ENCODE data around the gene MRPL20. TPM values are rescaled to one million over a fixed set of nuclear protein-coding genes. Genes with fewer than 3 reads are reported as not detected.

MRPL20 gene
- polyA plus RNA-seq, 1 donor from 2014 or later = 204 TPM

- no peak overlapping the region for H3K27ac ChIP-seq (ENCODE audit: low read length)
- no peaks in the 10 kb centered on the region for H3K79me2 ChIP-seq (replicated peaks; ENCODE audit: insufficient read depth, low read length)
- H3K4me2 ChIP-seq (ENCODE audit: low read length) = no peak overlapping the region
- no peak overlapping the region for H2AFZ ChIP-seq (ENCODE audit: low read depth, low read length)
- no peaks in the 10 kb centered on the region for H3K9me3 ChIP-seq (ENCODE audit: low read length)
- no peak overlapping the region for H3K9ac ChIP-seq (ENCODE audit: low read length)
- no peaks in the 10 kb centered on the region for H3K27me3 ChIP-seq (ENCODE audit: insufficient read depth, low read depth, low read length)
- TF ChIP-seq EZH2 (IDR thresholded peaks at IDR 0.05; ENCODE audit: borderline replicate concordance, insufficient read depth, low read length, poor library complexity, severe bottlenecking) (no peak), RAD21 (conservative IDR thresholded peaks at IDR 0.05) (no peak), MXI1 (conservative IDR thresholded peaks at IDR 0.05; ENCODE audit: poor library complexity, severe bottlenecking) (no peak), EP300 (conservative IDR thresholded peaks at IDR 0.05; ENCODE audit: poor library complexity, severe bottlenecking) (no peak), SMC3 (conservative IDR thresholded peaks at IDR 0.05; ENCODE audit: poor library complexity) (no peak), POLR2AphosphoS5 (IDR thresholded peaks at IDR 0.05) (no peak), TAF1 (IDR thresholded peaks at IDR 0.05; ENCODE audit: low read depth) (no peak)
- TF ChIP-seq, protein P1, sequence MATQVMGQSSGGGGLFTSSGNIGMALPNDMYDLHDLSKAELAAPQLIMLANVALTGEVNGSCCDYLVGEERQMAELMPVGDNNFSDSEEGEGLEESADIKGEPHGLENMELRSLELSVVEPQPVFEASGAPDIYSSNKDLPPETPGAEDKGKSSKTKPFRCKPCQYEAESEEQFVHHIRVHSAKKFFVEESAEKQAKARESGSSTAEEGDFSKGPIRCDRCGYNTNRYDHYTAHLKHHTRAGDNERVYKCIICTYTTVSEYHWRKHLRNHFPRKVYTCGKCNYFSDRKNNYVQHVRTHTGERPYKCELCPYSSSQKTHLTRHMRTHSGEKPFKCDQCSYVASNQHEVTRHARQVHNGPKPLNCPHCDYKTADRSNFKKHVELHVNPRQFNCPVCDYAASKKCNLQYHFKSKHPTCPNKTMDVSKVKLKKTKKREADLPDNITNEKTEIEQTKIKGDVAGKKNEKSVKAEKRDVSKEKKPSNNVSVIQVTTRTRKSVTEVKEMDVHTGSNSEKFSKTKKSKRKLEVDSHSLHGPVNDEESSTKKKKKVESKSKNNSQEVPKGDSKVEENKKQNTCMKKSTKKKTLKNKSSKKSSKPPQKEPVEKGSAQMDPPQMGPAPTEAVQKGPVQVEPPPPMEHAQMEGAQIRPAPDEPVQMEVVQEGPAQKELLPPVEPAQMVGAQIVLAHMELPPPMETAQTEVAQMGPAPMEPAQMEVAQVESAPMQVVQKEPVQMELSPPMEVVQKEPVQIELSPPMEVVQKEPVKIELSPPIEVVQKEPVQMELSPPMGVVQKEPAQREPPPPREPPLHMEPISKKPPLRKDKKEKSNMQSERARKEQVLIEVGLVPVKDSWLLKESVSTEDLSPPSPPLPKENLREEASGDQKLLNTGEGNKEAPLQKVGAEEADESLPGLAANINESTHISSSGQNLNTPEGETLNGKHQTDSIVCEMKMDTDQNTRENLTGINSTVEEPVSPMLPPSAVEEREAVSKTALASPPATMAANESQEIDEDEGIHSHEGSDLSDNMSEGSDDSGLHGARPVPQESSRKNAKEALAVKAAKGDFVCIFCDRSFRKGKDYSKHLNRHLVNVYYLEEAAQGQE (IDR thresholded peaks at IDR 0.05; ENCODE audit: borderline replicate concordance) = no peak
- TF ChIP-seq, protein P2, sequence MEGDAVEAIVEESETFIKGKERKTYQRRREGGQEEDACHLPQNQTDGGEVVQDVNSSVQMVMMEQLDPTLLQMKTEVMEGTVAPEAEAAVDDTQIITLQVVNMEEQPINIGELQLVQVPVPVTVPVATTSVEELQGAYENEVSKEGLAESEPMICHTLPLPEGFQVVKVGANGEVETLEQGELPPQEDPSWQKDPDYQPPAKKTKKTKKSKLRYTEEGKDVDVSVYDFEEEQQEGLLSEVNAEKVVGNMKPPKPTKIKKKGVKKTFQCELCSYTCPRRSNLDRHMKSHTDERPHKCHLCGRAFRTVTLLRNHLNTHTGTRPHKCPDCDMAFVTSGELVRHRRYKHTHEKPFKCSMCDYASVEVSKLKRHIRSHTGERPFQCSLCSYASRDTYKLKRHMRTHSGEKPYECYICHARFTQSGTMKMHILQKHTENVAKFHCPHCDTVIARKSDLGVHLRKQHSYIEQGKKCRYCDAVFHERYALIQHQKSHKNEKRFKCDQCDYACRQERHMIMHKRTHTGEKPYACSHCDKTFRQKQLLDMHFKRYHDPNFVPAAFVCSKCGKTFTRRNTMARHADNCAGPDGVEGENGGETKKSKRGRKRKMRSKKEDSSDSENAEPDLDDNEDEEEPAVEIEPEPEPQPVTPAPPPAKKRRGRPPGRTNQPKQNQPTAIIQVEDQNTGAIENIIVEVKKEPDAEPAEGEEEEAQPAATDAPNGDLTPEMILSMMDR (IDR thresholded peaks at IDR 0.05; ENCODE audit: poor library complexity, severe bottlenecking) = no peak
- no peaks in the 10 kb centered on the region for H4K20me1 ChIP-seq (ENCODE audit: insufficient read depth)
- H3K4me3 ChIP-seq (ENCODE audit: low read length) = no peak overlapping the region
- H3K9me2 ChIP-seq (ENCODE audit: insufficient read depth, low read length) = no peaks in the 10 kb centered on the region
- no peaks in the 10 kb centered on the region for H3F3A ChIP-seq (ENCODE audit: insufficient read depth, low read length, poor library complexity, severe bottlenecking)
- no peaks in the 10 kb centered on the region for H3K36me3 ChIP-seq (ENCODE audit: insufficient read depth, low read length)
Observed at GRCh38 chr1:1366699-1367066, 40.4 kb downstream of the MRPL20 start.

DNA sequence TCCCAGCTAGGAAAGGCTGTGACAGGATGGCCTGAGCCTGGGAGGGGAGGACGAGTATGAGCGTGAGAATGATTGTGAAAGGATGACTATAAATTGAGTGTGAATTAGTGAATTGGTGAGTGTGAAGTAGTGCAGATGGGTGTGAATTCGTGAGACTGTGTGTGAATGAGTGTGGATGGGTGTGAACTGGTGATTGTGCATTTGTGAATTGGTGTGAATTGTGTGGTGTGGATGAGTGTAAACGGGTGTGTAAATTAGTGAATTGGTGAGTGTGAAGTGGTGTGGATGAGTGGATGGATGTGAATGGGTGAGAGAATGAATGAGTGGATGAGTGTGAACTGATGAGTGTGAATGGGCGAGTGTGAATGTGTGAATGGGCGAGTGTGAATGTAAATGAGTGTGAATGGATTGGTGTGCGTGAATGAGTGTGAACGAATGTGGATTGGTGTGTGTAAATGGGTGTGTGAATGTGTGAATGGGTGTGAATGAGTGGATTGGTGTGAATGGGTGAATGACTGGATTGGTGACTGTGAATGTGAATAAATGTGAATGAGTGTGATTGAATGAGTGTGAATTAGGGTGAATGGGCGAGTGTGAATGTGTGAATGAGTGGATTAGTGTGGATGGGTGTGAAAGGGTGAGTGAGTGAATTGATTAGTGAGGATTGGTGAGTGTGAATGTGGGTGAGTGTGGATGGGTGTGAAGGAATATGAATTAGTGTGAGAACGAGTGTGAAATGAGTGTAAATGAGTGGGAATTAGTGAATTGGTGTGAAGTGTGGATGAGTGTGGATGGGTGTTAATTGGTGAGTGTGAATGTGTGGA, 41.0 kb downstream of the MRPL20 start:
- Histone ChIP-seq H2AFZ (ENCODE audit: low read depth, low read length) (no peak overlapping the region), H3K79me2 (replicated peaks; ENCODE audit: insufficient read depth, low read length) (no peaks in the 10 kb centered on the region), H4K20me1 (ENCODE audit: insufficient read depth) (no peaks in the 10 kb centered on the region), H3F3A (ENCODE audit: insufficient read depth, low read length, poor library complexity, severe bottlenecking) (no peaks in the 10 kb centered on the region), H3K27ac (ENCODE audit: low read length) (no peak overlapping the region), H3K4me3 (ENCODE audit: low read length) (no peak overlapping the region), H3K9me3 (ENCODE audit: low read length) (no peaks in the 10 kb centered on the region), H3K27me3 (ENCODE audit: insufficient read depth, low read depth, low read length) (no peaks in the 10 kb centered on the region), H3K9ac (ENCODE audit: low read length) (no peak overlapping the region), H3K4me2 (ENCODE audit: low read length) (no peak overlapping the region), H3K9me2 (ENCODE audit: insufficient read depth, low read length) (no peaks in the 10 kb centered on the region), H3K36me3 (ENCODE audit: insufficient read depth, low read length) (no peaks in the 10 kb centered on the region)
- no peak for TF ChIP-seq POLR2AphosphoS5 (IDR thresholded peaks at IDR 0.05)
- TF ChIP-seq, protein P1 (IDR thresholded peaks at IDR 0.05; ENCODE audit: borderline replicate concordance) = no peak

Measured in neural cell (in vitro differentiated cells).